Lung microvascular endothelial cell (primary cell): ENCODE measurements around the gene GAS7. TPM values are rescaled to one million over a fixed set of nuclear protein-coding genes. Genes with fewer than 3 reads are reported as not detected.

ENCODE experiments used
- total RNA-seq: library from RNA; depleted of rRNA; stranded (reverse); fragments of >200 nt; gene quantifications from 2 replicates; pipeline ENCODE4 v1.2.1, GENCODE V29; 2014

The GAS7 gene
- total RNA-seq, 1 donor from 2014 or later = 3.0 TPM

Other genes starting within 250 kb of the GAS7 start
- gene MYH13, start 174.4 kb upstream of the GAS7 start, total RNA-seq = not detected in 2 replicates
- gene MYH8, start 223.3 kb upstream of the GAS7 start, total RNA-seq = not detected in 2 replicates